ENCODE data around the gene SPATA16. TPM values are rescaled to one million over a fixed set of nuclear protein-coding genes. Genes with fewer than 3 reads are reported as not detected.

The SPATA16 gene
- total RNA-seq, 1 donor from 2014 or later, result not detected

GRCh38 chr3:172939651-172940293 lies 201.3 kb downstream of the SPATA16 start:
- H3K27me3 ChIP-seq, result no peaks in the 10 kb centered on the region
- no peak overlapping the region for H3K4me3 ChIP-seq
- no peaks in the 10 kb centered on the region for H3K36me3 ChIP-seq
- no peak overlapping the region for H3K27ac ChIP-seq
- no peak for DNase-seq (ENCODE audit: low spot score in 2 of 2)
- TF ChIP-seq, protein P1, sequence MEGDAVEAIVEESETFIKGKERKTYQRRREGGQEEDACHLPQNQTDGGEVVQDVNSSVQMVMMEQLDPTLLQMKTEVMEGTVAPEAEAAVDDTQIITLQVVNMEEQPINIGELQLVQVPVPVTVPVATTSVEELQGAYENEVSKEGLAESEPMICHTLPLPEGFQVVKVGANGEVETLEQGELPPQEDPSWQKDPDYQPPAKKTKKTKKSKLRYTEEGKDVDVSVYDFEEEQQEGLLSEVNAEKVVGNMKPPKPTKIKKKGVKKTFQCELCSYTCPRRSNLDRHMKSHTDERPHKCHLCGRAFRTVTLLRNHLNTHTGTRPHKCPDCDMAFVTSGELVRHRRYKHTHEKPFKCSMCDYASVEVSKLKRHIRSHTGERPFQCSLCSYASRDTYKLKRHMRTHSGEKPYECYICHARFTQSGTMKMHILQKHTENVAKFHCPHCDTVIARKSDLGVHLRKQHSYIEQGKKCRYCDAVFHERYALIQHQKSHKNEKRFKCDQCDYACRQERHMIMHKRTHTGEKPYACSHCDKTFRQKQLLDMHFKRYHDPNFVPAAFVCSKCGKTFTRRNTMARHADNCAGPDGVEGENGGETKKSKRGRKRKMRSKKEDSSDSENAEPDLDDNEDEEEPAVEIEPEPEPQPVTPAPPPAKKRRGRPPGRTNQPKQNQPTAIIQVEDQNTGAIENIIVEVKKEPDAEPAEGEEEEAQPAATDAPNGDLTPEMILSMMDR (IDR thresholded peaks at IDR 0.05), result no peak
- H3K4me1 ChIP-seq, result no peaks in the 10 kb centered on the region
- no peaks in the 10 kb centered on the region for H3K9me3 ChIP-seq
- intact Hi-C loops (cut with DNase I), result no loop called here

- Histone ChIP-seq H3K36me3 (no peaks in the 10 kb centered on the region), H3K27me3 (no peaks in the 10 kb centered on the region), H3K4me1 (no peaks in the 10 kb centered on the region), H3K4me3 (no peak overlapping the region), H3K9me3 (no peaks in the 10 kb centered on the region), H3K27ac (no peak overlapping the region)
- DNase-seq (ENCODE audit: low spot score in 2 of 2), result no peak
- intact Hi-C loops (cut with DNase I), result no loop called here
- TF ChIP-seq, protein P1 (IDR thresholded peaks at IDR 0.05), result no peak
Measured at GRCh38 chr3:172938788-172939187, 202.2 kb downstream of the SPATA16 start.

- no peaks in the 10 kb centered on the region for H3K4me1 ChIP-seq
- intact Hi-C loops (cut with DNase I), result no loop called here
- H3K27me3 ChIP-seq, result no peaks in the 10 kb centered on the region
- H3K36me3 ChIP-seq, result no peaks in the 10 kb centered on the region
- H3K4me3 ChIP-seq, result no peak overlapping the region
- TF ChIP-seq, protein P1 (IDR thresholded peaks at IDR 0.05), result no peak
- H3K27ac ChIP-seq, result no peak overlapping the region
- no peak for DNase-seq (ENCODE audit: low spot score in 2 of 2)
- H3K9me3 ChIP-seq, result no peaks in the 10 kb centered on the region
Measured at GRCh38 chr3:172931746-172932285, 209.2 kb downstream of the SPATA16 start.

DNA sequence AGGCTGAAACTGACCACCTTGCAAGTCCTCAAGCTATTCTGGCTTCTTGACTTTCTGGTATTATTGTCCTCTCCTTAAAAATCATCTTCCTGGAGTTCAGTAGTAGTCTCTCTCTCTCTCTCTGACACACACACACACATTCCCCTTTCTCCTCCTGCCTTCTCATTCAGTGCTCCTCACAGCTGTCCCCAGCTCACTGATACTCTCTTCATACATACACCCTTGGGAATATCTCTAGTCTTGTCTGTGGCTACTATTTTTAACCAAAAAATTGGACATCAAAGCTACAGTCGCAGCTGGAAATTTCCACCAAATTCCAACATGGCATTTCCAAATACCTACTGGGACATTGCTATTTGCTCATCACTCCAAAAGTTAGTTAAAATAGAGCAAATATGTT lies 211.6 kb downstream of the SPATA16 start:
- intact Hi-C loops (cut with DNase I), result no loop called here

GRCh38 chr3:172924546-172924945 lies 216.5 kb downstream of the SPATA16 start:
- Histone ChIP-seq H3K9me3 (no peaks in the 10 kb centered on the region), H3K4me1 (no peaks in the 10 kb centered on the region), H3K4me3 (no peak overlapping the region), H3K36me3 (no peaks in the 10 kb centered on the region), H3K27me3 (no peaks in the 10 kb centered on the region), H3K27ac (no peak overlapping the region)
- TF ChIP-seq, protein P1 (IDR thresholded peaks at IDR 0.05), result no peak
- intact Hi-C loops (cut with DNase I), result no loop called here
- DNase-seq (ENCODE audit: low spot score in 2 of 2), result no peak

More for the DNA sequence above, 211.6 kb downstream of the SPATA16 start:
- H3K4me1 ChIP-seq, result no peaks in the 10 kb centered on the region
- H3K36me3 ChIP-seq, result no peaks in the 10 kb centered on the region
- H3K27ac ChIP-seq, result no peak overlapping the region
- no peak for DNase-seq (ENCODE audit: low spot score in 2 of 2)
- TF ChIP-seq, protein P1 (IDR thresholded peaks at IDR 0.05), result no peak
- H3K27me3 ChIP-seq, result no peaks in the 10 kb centered on the region
- no peaks in the 10 kb centered on the region for H3K9me3 ChIP-seq
- no peak overlapping the region for H3K4me3 ChIP-seq
